HCT116 (cell line): ENCODE data around the gene SPRR2G. TPM values are rescaled to one million over a fixed set of nuclear protein-coding genes. Genes with fewer than 3 reads are reported as not detected.

Experiments used
- ATAC-seq: fragments of 200-7000 bp; cut with Tn5 transposase; 2 replicates; pipeline ENCODE4 v1.9.1; 2020; ENCODE audit warnings: mild to moderate bottlenecking, moderate library complexity
- BruUV-seq: library from RNA; stranded (reverse); fragments of 400-500 nt; replicated peaks from 2 replicates; lab custom pipeline; 2021; lab: Mats Ljungman, UMichigan
- CTCF ChIA-PET: fragments of 300-600 bp; sonication (Branson Sonifier 250); formaldehyde crosslinking; loops from one replicate; lab custom pipeline; 2021; ENCODE audit warnings: antibody characterized with exemption; lab: Charles Lee
- POLR2A ChIA-PET: fragments of 300-600, 350-600 bp; sonication (Branson Sonifier 250); formaldehyde crosslinking; loops from one replicate; lab custom pipeline; 2021; ENCODE audit warnings: antibody characterized with exemption; lab: Charles Lee
- RAD21 ChIA-PET, 2 experiments: fragments of 300-600 bp; sonication (Branson Sonifier 250); formaldehyde crosslinking; loops; one replicate each; lab custom pipeline; 2023; ENCODE audit warnings: low total read pairs in 2 of 2; ENCODE audit not compliant: uncharacterized antibody in 2 of 2, unreplicated experiment in 2 of 2, low non-redundant PET in 1 of 2; lab: Charles Lee
- DNase-seq: peaks from one replicate; pipeline ENCODE4 v3.0.0-alpha.2; 2010; ENCODE audit warnings: low read depth, low spot score
- H2AFZ ChIP-seq: fragments of 200-600 bp; shearing (Covaris generic), sonication (generic); 2 replicates; pipeline ENCODE4 v1.6.1; 2017; ENCODE audit warnings: low read depth, mixed run types, mixed read lengths, antibody characterized with exemption, low read length; ENCODE audit not compliant: poor library complexity, severe bottlenecking
- H3K27ac ChIP-seq: 2 replicates; pipeline ENCODE4 v1.5.1; 2012; ENCODE audit warnings: low read depth, low read length
- H3K27me3 ChIP-seq: fragments of 200-600 bp; sonication (generic); 2 replicates; pipeline ENCODE4 v1.6.1; 2016; ENCODE audit warnings: mixed run types, low read length, mixed read lengths; ENCODE audit not compliant: insufficient read depth
- H3K36me3 ChIP-seq, 2 experiments: fragments of 200-500 bp in 1 of 2; fragments of 200-600 bp in 1 of 2; sonication (Bioruptor generic) in 1 of 2; sonication (generic) in 1 of 2; 2 replicates each; pipeline versions ENCODE4 v1.5.1 to v1.6.1; 2014 to 2016; ENCODE audit warnings: low read length in 2 of 2, inconsistent platforms in 1 of 2, mixed read lengths in 1 of 2, mixed run types in 1 of 2; ENCODE audit not compliant: insufficient read depth in 2 of 2, control insufficient read depth in 1 of 2
- H3K4me1 ChIP-seq, 2 experiments: fragments of 200-600 bp in 1 of 2; sonication (generic) in 1 of 2; 2 replicates each; pipeline versions ENCODE4 v1.5.1 to v1.6.1; 2012 to 2017; ENCODE audit warnings: low read length in 2 of 2, inconsistent platforms in 1 of 2, mild to moderate bottlenecking in 1 of 2, mixed read lengths in 1 of 2, mixed run types in 1 of 2, moderate library complexity in 1 of 2; ENCODE audit not compliant: insufficient read depth in 2 of 2, control insufficient read depth in 1 of 2
- H3K4me2 ChIP-seq: fragments of 200-600 bp; sonication (generic); 2 replicates; pipeline ENCODE4 v1.6.1; 2017; ENCODE audit warnings: mixed run types, low read length, mixed read lengths
- H3K4me3 ChIP-seq, 2 experiments: fragments of 200-600 bp in 1 of 2; sonication (generic) in 1 of 2; replicated peaks in 1 of 2; 2 replicates each; pipeline ENCODE4 v1.5.1; 2011 to 2016; ENCODE audit warnings: low read length in 2 of 2, control low read depth in 1 of 2, low read depth in 1 of 2, mild to moderate bottlenecking in 1 of 2, mixed read lengths in 1 of 2, mixed run types in 1 of 2
- H3K79me2 ChIP-seq: fragments of 200-600 bp; sonication (generic); 2 replicates; pipeline ENCODE4 v1.6.1; 2017; ENCODE audit warnings: mild to moderate bottlenecking, mixed run types, low read length, moderate library complexity, mixed read lengths; ENCODE audit not compliant: insufficient read depth
- H3K9ac ChIP-seq: fragments of 200-600 bp; sonication (generic); 2 replicates; pipeline ENCODE4 v1.6.1; 2016; ENCODE audit warnings: low read length, mixed read lengths
- H3K9me2 ChIP-seq: fragments of 200-600 bp; sonication (generic), shearing (Covaris generic); 2 replicates; pipeline ENCODE4 v1.6.1; 2017; ENCODE audit warnings: mixed run types, mild to moderate bottlenecking, moderate library complexity; ENCODE audit not compliant: insufficient read depth
- H3K9me3 ChIP-seq, 2 experiments: fragments of 200-500 bp in 1 of 2; fragments of 200-600 bp in 1 of 2; sonication (Bioruptor generic) in 1 of 2; sonication (generic) in 1 of 2; 2 replicates each; pipeline ENCODE4 v1.6.1; 2014 to 2017; ENCODE audit warnings: low read length in 2 of 2, mixed read lengths in 2 of 2, inconsistent platforms in 1 of 2, low read depth in 1 of 2, mild to moderate bottlenecking in 1 of 2, mixed run types in 1 of 2, moderate library complexity in 1 of 2; ENCODE audit not compliant: control insufficient read depth in 1 of 2, insufficient read depth in 1 of 2
- H4K20me1 ChIP-seq: fragments of 200-600 bp; sonication (generic), shearing (Covaris generic); 2 replicates; pipeline ENCODE4 v1.6.1; 2017; ENCODE audit warnings: mixed run types, mild to moderate bottlenecking, moderate library complexity; ENCODE audit not compliant: insufficient read depth
- CBX3 ChIP-seq: IDR thresholded peaks from 2 replicates; pipeline ENCODE4 v1.6.1; 2012; ENCODE audit warnings: low read depth
- CEBPB ChIP-seq: IDR thresholded peaks from 2 replicates; pipeline ENCODE4 v1.6.1; 2012; ENCODE audit warnings: low read depth
- YY1 ChIP-seq: IDR thresholded peaks from 2 replicates; pipeline ENCODE4 v1.6.1; 2011; ENCODE audit warnings: low read length, low read depth, moderate library complexity, mild to moderate bottlenecking; ENCODE audit not compliant: insufficient replicate concordance; ENCODE audit errors: extremely low read depth
- ZBTB33 ChIP-seq: IDR thresholded peaks from 2 replicates; pipeline ENCODE4 v1.6.1; 2011; ENCODE audit warnings: mild to moderate bottlenecking, low read length, moderate library complexity; ENCODE audit not compliant: insufficient replicate concordance; ENCODE audit errors: extremely low read depth
- intact Hi-C: fragments of 100-400 bp; cut with micrococcal nuclease; formaldehyde crosslinking; loops from 2 replicates; pipeline ENCODE4 v1.10.0; 2022
- total RNA-seq: library from RNA; stranded (reverse); gene quantifications from one replicate; pipeline ENCODE4 v1.2.1, GENCODE V29; 2021; ENCODE audit not compliant: unreplicated experiment

SPRR2G gene
- total RNA-seq, 1 experiment from 2014 or later = not detected

- no TSS peak for BruUV-seq
These were observed 44.5 kb upstream of the SPRR2G start for GRCh38 chr1:153195216-153195615.

More at GRCh38 chr1:153195216-153195615, 44.5 kb upstream of the SPRR2G start:
- TF ChIP-seq ZBTB33 = no peak
- TF ChIP-seq CBX3 = no peak
- no peak for TF ChIP-seq YY1
- no peak for TF ChIP-seq CEBPB
- H3K9ac ChIP-seq = no peak overlapping the region
- no peak overlapping the region for H3K4me2 ChIP-seq
- no peaks in the 10 kb centered on the region for H3K4me1 ChIP-seq
- no peaks in the 10 kb centered on the region for H3K79me2 ChIP-seq
- intact Hi-C loops = no loop called here
- no peak overlapping the region for H2AFZ ChIP-seq
- RAD21 ChIA-PET = interaction anchor here in 1 of 2 experiments (0.5 kb wide), 1 partner anchor 93 kb away, joined by 4 read pairs; no protein-coding TSS in a partner anchor
- H3K9me2 ChIP-seq = no peaks in the 10 kb centered on the region
- no peak for DNase-seq
- no peaks in the 10 kb centered on the region for H3K36me3 ChIP-seq
- H4K20me1 ChIP-seq = no peaks in the 10 kb centered on the region
- H3K9me3 ChIP-seq = no peaks in the 10 kb centered on the region
- CTCF ChIA-PET = interaction anchor here (1.1 kb wide), 1 partner anchor 318 kb away, joined by 3 read pairs; the partner anchor contains the start of gene SMCP
- peaks cover 75% of the 10 kb centered on the region for H3K27me3 ChIP-seq
- no peak for ATAC-seq
- no peak overlapping the region for H3K27ac ChIP-seq
- no peak overlapping the region for H3K4me3 ChIP-seq
- POLR2A ChIA-PET = no interaction called here
